HG03378 (cell line): ENCODE results near the gene ESM1.
"Not testable (repeated sequence)": the region's sequence is repeated elsewhere in the genome, so short reads cannot be mapped to it uniquely, and the experiment has no call there.

ENCODE experiments used
- ATAC-seq: cut with Tn5 transposase; IDR thresholded peaks from one replicate; pipeline ENCODE4 v1.9.1; 2021; ENCODE audit warnings: mild to moderate bottlenecking, moderate library complexity; ENCODE audit not compliant: unreplicated experiment

The ESM1 gene

GRCh38 chr5:54985301-54986268 is at the start of gene ESM1:
TSS of gene ESM1 (minus strand) at chr5:54985593. CDS start at chr5:54985517, 76 bp downstream.
- ATAC-seq: no peak

- no peak for ATAC-seq
Measured at GRCh38 chr5:55033568-55033967, 48.2 kb upstream of the ESM1 start.

- no peak for ATAC-seq
Measured at GRCh38 chr5:55031492-55031891, 46.1 kb upstream of the ESM1 start.

GRCh38 chr5:55030676-55031369 is 45.4 kb upstream of the ESM1 start:
- no peak for ATAC-seq

GRCh38 chr5:55030220-55030619 is 44.8 kb upstream of the ESM1 start:
- ATAC-seq: no peak

GRCh38 chr5:55027595-55027994 is 42.2 kb upstream of the ESM1 start:
- no peak for ATAC-seq

GRCh38 chr5:55022450-55022849 is 37.1 kb upstream of the ESM1 start:
- ATAC-seq: no peak

- no peak for ATAC-seq
Measured at GRCh38 chr5:55021821-55022220, 36.4 kb upstream of the ESM1 start.

- no peak for ATAC-seq
Measured at GRCh38 chr5:55021410-55021809, 36.0 kb upstream of the ESM1 start.

- not testable (repeated sequence) for ATAC-seq
Measured at GRCh38 chr5:55010149-55010548, 24.8 kb upstream of the ESM1 start.

- ATAC-seq: no peak
Measured at GRCh38 chr5:55004729-55005128, 19.3 kb upstream of the ESM1 start.

- no peak for ATAC-seq
Measured at GRCh38 chr5:55003432-55004065, 18.2 kb upstream of the ESM1 start.

GRCh38 chr5:55002166-55002565 is 16.8 kb upstream of the ESM1 start:
- ATAC-seq: not testable (repeated sequence)

- ATAC-seq: no peak
Measured at GRCh38 chr5:54997081-54997480, 11.7 kb upstream of the ESM1 start.

- ATAC-seq: no peak
Measured at GRCh38 chr5:54996466-54996865, 11.1 kb upstream of the ESM1 start.

GRCh38 chr5:54995168-54995567 is 9.8 kb upstream of the ESM1 start:
- ATAC-seq: no peak

GRCh38 chr5:54994628-54995027 is 9.2 kb upstream of the ESM1 start:
- ATAC-seq: no peak

- ATAC-seq: no peak
Measured at GRCh38 chr5:54993318-54993717, 7.9 kb upstream of the ESM1 start.

- no peak for ATAC-seq
Measured at GRCh38 chr5:54991416-54991815, 6.0 kb upstream of the ESM1 start.

- no peak for ATAC-seq
Measured at GRCh38 chr5:54990841-54991258, 5.5 kb upstream of the ESM1 start.

GRCh38 chr5:54988817-54989216 is 3.4 kb upstream of the ESM1 start:
- no peak for ATAC-seq
